Measurements from ENCODE around the gene ZNF768. TPM values are rescaled to one million over a fixed set of nuclear protein-coding genes. Genes with fewer than 3 reads are reported as not detected.
A peak's percentile ranks its signal among the peaks of the same experiment; 100 is the strongest.

The ZNF768 gene
- total and polyA plus RNA-seq, 2 donors (not counting 1 experiment from before 2014, with no cell fraction given), result 24.8 to 36.5 TPM

GRCh38 chr16:30515275-30515674, 11.1 kb downstream of the ZNF768 start:
- DNase-seq (no peak), ATAC-seq (ENCODE audit: low read depth) (no peak)
- Mint-ChIP-seq H3K9me3 (ENCODE audit: insufficient read depth) (no peaks in the 10 kb centered on the region), H3K4me1 (no peaks in the 10 kb centered on the region), H3K4me3 (no peak overlapping the region), H3K27ac (peak overlapping the region; percentile 29), H3K27me3 (no peaks in the 10 kb centered on the region)
- POLR2A ChIA-PET, result interaction anchor here (1.0 kb wide), 1 partner anchor 9 kb away, joined by 7 read pairs; no protein-coding TSS in a partner anchor
- WGBS (ENCODE audit: insufficient coverage), result 94% methylated on average over 2 of the region's 2 CpGs
- Histone ChIP-seq H3K79me2 (ENCODE audit: control insufficient read depth, insufficient read depth, low read length) (no peaks in the 10 kb centered on the region), H3K4me2 (replicated peaks; ENCODE audit: low read depth, low read length, poor library complexity, severe bottlenecking) (no peak overlapping the region), H3K27ac (ENCODE audit: low read length in 2 of 2) (no peak overlapping the region), H3K4me1 (ENCODE audit: control insufficient read depth in 2 of 2, insufficient read depth in 2 of 2, low read length in 2 of 2) (no peaks in the 10 kb centered on the region), H3K9ac (ENCODE audit: low read length) (no peak overlapping the region), H3K4me3 (ENCODE audit: control extremely low read depth in 1 of 5, extremely low read depth in 1 of 5, insufficient read depth in 1 of 5, low read depth in 2 of 5, low read length in 4 of 5) (no peak overlapping the region), H3K9me3 (ENCODE audit: control extremely low read depth in 1 of 3, control insufficient read depth in 2 of 3, insufficient read depth in 1 of 3, low read length in 2 of 3) (no peaks in the 10 kb centered on the region), H4K20me1 (ENCODE audit: control insufficient read depth, insufficient read depth, low read length, poor library complexity, severe bottlenecking) (no peaks in the 10 kb centered on the region), H2AFZ (ENCODE audit: insufficient read depth, low read depth, low read length, poor library complexity, severe bottlenecking) (no peak overlapping the region), H3K27me3 (replicated peaks in 1 of 4; ENCODE audit: control extremely low read depth in 1 of 4, control insufficient read depth in 3 of 4, insufficient read depth in 4 of 4, low read length in 3 of 4) (no peaks in the 10 kb centered on the region), H3K36me3 (replicated peaks in 1 of 2; ENCODE audit: control extremely low read depth in 1 of 2, control insufficient read depth in 1 of 2, extremely low read depth in 1 of 2, insufficient read depth in 2 of 2, low read length in 1 of 2) (peaks cover 4 to 78% of the 10 kb centered on the region in 2 experiments)
- intact Hi-C loops (cut with micrococcal nuclease), result no loop called here
- TF ChIP-seq EZH2 (IDR thresholded peaks at IDR 0.05; ENCODE audit: borderline replicate concordance, insufficient read depth, low read depth, low read length, poor library complexity, severe bottlenecking) (no peak), CTCF (IDR thresholded peaks at IDR 0.05) (no peak)
- CTCF ChIA-PET, result no interaction called here

- DNase-seq (no peak), ATAC-seq (ENCODE audit: low read depth) (no peak)
- Mint-ChIP-seq H3K4me3 (no peak overlapping the region), H3K4me1 (no peaks in the 10 kb centered on the region), H3K27me3 (no peaks in the 10 kb centered on the region), H3K27ac (peak overlapping the region; percentile 10), H3K9me3 (ENCODE audit: insufficient read depth) (no peaks in the 10 kb centered on the region)
- Histone ChIP-seq H3K4me3 (ENCODE audit: control extremely low read depth in 1 of 5, extremely low read depth in 1 of 5, insufficient read depth in 1 of 5, low read depth in 2 of 5, low read length in 4 of 5) (no peak overlapping the region), H3K9ac (ENCODE audit: low read length) (no peak overlapping the region), H3K79me2 (ENCODE audit: control insufficient read depth, insufficient read depth, low read length) (no peaks in the 10 kb centered on the region), H3K27me3 (replicated peaks in 1 of 4; ENCODE audit: control extremely low read depth in 1 of 4, control insufficient read depth in 3 of 4, insufficient read depth in 4 of 4, low read length in 3 of 4) (no peaks in the 10 kb centered on the region), H3K4me1 (ENCODE audit: control insufficient read depth in 2 of 2, insufficient read depth in 2 of 2, low read length in 2 of 2) (no peaks in the 10 kb centered on the region), H3K27ac (ENCODE audit: low read length in 2 of 2) (no peak overlapping the region), H2AFZ (ENCODE audit: insufficient read depth, low read depth, low read length, poor library complexity, severe bottlenecking) (no peak overlapping the region), H3K36me3 (replicated peaks in 1 of 2; ENCODE audit: control extremely low read depth in 1 of 2, control insufficient read depth in 1 of 2, extremely low read depth in 1 of 2, insufficient read depth in 2 of 2, low read length in 1 of 2) (peaks cover 6 to 65% of the 10 kb centered on the region in 2 experiments), H3K4me2 (replicated peaks; ENCODE audit: low read depth, low read length, poor library complexity, severe bottlenecking) (no peak overlapping the region), H3K9me3 (ENCODE audit: control extremely low read depth in 1 of 3, control insufficient read depth in 2 of 3, insufficient read depth in 1 of 3, low read length in 2 of 3) (no peaks in the 10 kb centered on the region), H4K20me1 (ENCODE audit: control insufficient read depth, insufficient read depth, low read length, poor library complexity, severe bottlenecking) (no peaks in the 10 kb centered on the region)
- intact Hi-C loops (cut with micrococcal nuclease), result no loop called here
- WGBS (ENCODE audit: insufficient coverage), result 100% methylated on average over 1 of the region's 3 CpGs
- TF ChIP-seq EZH2 (IDR thresholded peaks at IDR 0.05; ENCODE audit: borderline replicate concordance, insufficient read depth, low read depth, low read length, poor library complexity, severe bottlenecking) (no peak), CTCF (IDR thresholded peaks at IDR 0.05) (no peak)
- ChIA-PET POLR2A (no interaction called here), CTCF (interaction anchor here (1.1 to 1.4 kb wide), 2 partner anchors 65 to 118 kb away, joined by 3 to 4 read pairs; no protein-coding TSS in a partner anchor)
Measured at GRCh38 chr16:30511509-30511908, 14.9 kb downstream of the ZNF768 start.
